NCI-H2107 (cell line): Measurements from ENCODE around the gene KCNH1.

Experiments used
- DNase-seq: peaks from one replicate; lab custom pipeline; 2025; lab: John Stamatoyannopoulos, UW

KCNH1 gene

GRCh38 chr1:210918893-210919292, 215.1 kb downstream of the KCNH1 start:
- DNase-seq, result no peak

GRCh38 chr1:210917560-210918169, 216.3 kb downstream of the KCNH1 start:
- no peak for DNase-seq

GRCh38 chr1:210916548-210916947, 217.4 kb downstream of the KCNH1 start:
- DNase-seq, result no peak

GRCh38 chr1:210915890-210916507, 217.9 kb downstream of the KCNH1 start:
- no peak for DNase-seq

- DNase-seq, result no peak
These were observed 221.2 kb downstream of the KCNH1 start for GRCh38 chr1:210912752-210913151.

- no peak for DNase-seq
These were observed 223.8 kb downstream of the KCNH1 start for GRCh38 chr1:210910020-210910575.

GRCh38 chr1:210908791-210909190, 225.2 kb downstream of the KCNH1 start:
- DNase-seq, result no peak

GRCh38 chr1:210908257-210908656, 225.7 kb downstream of the KCNH1 start:
- DNase-seq, result no peak

- no peak for DNase-seq
These were observed 226.6 kb downstream of the KCNH1 start for GRCh38 chr1:210907251-210907805.

GRCh38 chr1:210905944-210906453, 227.9 kb downstream of the KCNH1 start:
- DNase-seq, result no peak

- no peak for DNase-seq
These were observed 228.5 kb downstream of the KCNH1 start for GRCh38 chr1:210905365-210905904.

GRCh38 chr1:210901981-210902770, 231.8 kb downstream of the KCNH1 start:
- DNase-seq, result no peak

GRCh38 chr1:210900820-210901219, 233.1 kb downstream of the KCNH1 start:
- DNase-seq, result no peak

- DNase-seq, result no peak
These were observed 233.9 kb downstream of the KCNH1 start for GRCh38 chr1:210900079-210900478.

- DNase-seq, result no peak
These were observed 234.3 kb downstream of the KCNH1 start for GRCh38 chr1:210899676-210900075.

GRCh38 chr1:210898473-210898872, 235.5 kb downstream of the KCNH1 start:
- no peak for DNase-seq

- no peak for DNase-seq
These were observed 250.1 kb downstream of the KCNH1 start for GRCh38 chr1:210883821-210884220.

GRCh38 chr1:210882414-210883221, 251.3 kb downstream of the KCNH1 start:
- DNase-seq, result no peak

- no peak for DNase-seq
These were observed 255.4 kb downstream of the KCNH1 start for GRCh38 chr1:210878564-210878963.

GRCh38 chr1:210876275-210876674, 257.7 kb downstream of the KCNH1 start:
- no peak for DNase-seq

GRCh38 chr1:210866532-210866931, 267.4 kb downstream of the KCNH1 start:
- DNase-seq, result no peak
